ENCODE results near the gene GZF1. TPM values are rescaled to one million over a fixed set of nuclear protein-coding genes. Genes with fewer than 3 reads are reported as not detected.
A peak's percentile ranks its signal among the peaks of the same experiment; 100 is the strongest.

Gene GZF1
- total and polyA plus RNA-seq, 4 donors: 1.6 to 11.0 (median 5.1) TPM

DNA sequence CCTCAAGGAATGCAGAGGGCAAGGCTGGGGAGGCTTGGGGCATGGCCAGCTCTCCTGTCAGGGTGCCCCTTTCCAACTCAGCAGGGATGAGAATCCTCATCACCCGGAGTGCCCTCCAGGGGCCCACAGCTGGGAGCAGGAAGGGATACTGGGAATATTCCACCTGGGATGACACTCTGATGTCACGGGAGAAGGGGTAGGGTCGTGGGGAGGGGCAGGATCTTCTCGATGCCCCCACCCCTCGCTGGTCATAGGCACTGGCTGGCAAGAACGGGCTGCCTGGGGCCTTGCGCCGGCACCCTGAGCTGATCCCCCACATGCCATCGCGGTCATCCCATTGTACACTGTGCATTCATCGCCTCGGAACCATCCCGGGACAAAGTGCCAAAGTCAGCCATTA is 22.0 kb upstream of the GZF1 start:
- DNase-seq (ENCODE audit: low spot score): no peak
- no peak overlapping the region for H3K27ac ChIP-seq (ENCODE audit: low read depth in 1 of 2, low read length in 2 of 2)
- H3K9ac ChIP-seq (ENCODE audit: low read depth in 1 of 2, low read length in 2 of 2): no peak overlapping the region
- H3K4me1 ChIP-seq (ENCODE audit: control insufficient read depth in 4 of 4, insufficient read depth in 4 of 4, low read length in 3 of 4): no peaks in the 10 kb centered on the region
- TF ChIP-seq JUND (IDR thresholded peaks at IDR 0.05) (no peak), RXRA (IDR thresholded peaks at IDR 0.05) (no peak)
- H3K36me3 ChIP-seq (ENCODE audit: control insufficient read depth in 4 of 4, insufficient read depth in 3 of 4, low read depth in 1 of 4, low read length in 3 of 4): no peaks in the 10 kb centered on the region
- 76% methylated on average over 13 of the region's 13 CpGs for WGBS
- H3K27me3 ChIP-seq (ENCODE audit: control insufficient read depth in 4 of 4, insufficient read depth in 4 of 4, low read length in 3 of 4): no peaks in the 10 kb centered on the region
- no peak overlapping the region for H3K4me3 ChIP-seq (ENCODE audit: low read depth in 1 of 3, low read length in 3 of 3)
- H3K9me3 ChIP-seq (ENCODE audit: control insufficient read depth in 4 of 4, low read length in 3 of 4): no peaks in the 10 kb centered on the region

- Histone ChIP-seq H3K27me3 (ENCODE audit: control insufficient read depth in 4 of 4, insufficient read depth in 4 of 4, low read length in 3 of 4) (no peaks in the 10 kb centered on the region), H3K9ac (ENCODE audit: low read depth in 1 of 2, low read length in 2 of 2) (no peak overlapping the region), H3K36me3 (ENCODE audit: control insufficient read depth in 4 of 4, insufficient read depth in 3 of 4, low read depth in 1 of 4, low read length in 3 of 4) (no peaks in the 10 kb centered on the region), H3K4me3 (ENCODE audit: low read depth in 1 of 3, low read length in 3 of 3) (no peak overlapping the region), H3K4me1 (ENCODE audit: control insufficient read depth in 4 of 4, insufficient read depth in 4 of 4, low read length in 3 of 4) (no peaks in the 10 kb centered on the region), H3K27ac (ENCODE audit: low read depth in 1 of 2, low read length in 2 of 2) (no peak overlapping the region), H3K9me3 (ENCODE audit: control insufficient read depth in 4 of 4, low read length in 3 of 4) (no peaks in the 10 kb centered on the region)
- 50% methylated on average over 9 of the region's 9 CpGs for WGBS
- TF ChIP-seq RAD21 (IDR thresholded peaks at IDR 0.05) (peak; percentile 75 to 84), HNF4G (IDR thresholded peaks at IDR 0.05) (no peak)
- TF ChIP-seq, protein P1, sequence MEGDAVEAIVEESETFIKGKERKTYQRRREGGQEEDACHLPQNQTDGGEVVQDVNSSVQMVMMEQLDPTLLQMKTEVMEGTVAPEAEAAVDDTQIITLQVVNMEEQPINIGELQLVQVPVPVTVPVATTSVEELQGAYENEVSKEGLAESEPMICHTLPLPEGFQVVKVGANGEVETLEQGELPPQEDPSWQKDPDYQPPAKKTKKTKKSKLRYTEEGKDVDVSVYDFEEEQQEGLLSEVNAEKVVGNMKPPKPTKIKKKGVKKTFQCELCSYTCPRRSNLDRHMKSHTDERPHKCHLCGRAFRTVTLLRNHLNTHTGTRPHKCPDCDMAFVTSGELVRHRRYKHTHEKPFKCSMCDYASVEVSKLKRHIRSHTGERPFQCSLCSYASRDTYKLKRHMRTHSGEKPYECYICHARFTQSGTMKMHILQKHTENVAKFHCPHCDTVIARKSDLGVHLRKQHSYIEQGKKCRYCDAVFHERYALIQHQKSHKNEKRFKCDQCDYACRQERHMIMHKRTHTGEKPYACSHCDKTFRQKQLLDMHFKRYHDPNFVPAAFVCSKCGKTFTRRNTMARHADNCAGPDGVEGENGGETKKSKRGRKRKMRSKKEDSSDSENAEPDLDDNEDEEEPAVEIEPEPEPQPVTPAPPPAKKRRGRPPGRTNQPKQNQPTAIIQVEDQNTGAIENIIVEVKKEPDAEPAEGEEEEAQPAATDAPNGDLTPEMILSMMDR (IDR thresholded peaks at IDR 0.05; ENCODE audit: low read depth, low read length, missing input control): peak; percentile 45
- no peak for DNase-seq (ENCODE audit: low spot score)
Observed at GRCh38 chr20:23340524-23340923, 21.5 kb upstream of the GZF1 start.

DNA sequence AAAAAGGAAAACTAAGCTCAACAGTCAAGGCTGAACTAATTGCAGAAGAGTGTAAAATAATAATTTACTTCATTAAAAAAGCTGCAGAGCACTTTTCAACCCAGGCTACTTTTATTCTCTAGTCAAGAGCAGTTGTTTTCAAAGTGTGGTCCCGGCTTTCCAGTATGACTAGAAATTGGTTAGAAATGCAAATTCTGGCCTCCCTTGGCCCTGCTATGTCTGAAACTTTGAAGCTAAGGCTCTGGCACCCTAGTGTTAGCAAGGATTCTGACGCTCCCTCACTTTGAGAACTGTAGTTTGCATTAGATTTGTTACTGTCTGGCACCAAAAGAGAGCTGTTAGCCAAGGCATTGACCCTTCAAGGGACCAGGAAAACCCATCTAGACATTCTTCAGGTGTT is 20.9 kb upstream of the GZF1 start:
- Histone ChIP-seq H3K27me3 (ENCODE audit: control insufficient read depth in 4 of 4, insufficient read depth in 4 of 4, low read length in 3 of 4) (no peaks in the 10 kb centered on the region), H3K4me1 (ENCODE audit: control insufficient read depth in 4 of 4, insufficient read depth in 4 of 4, low read length in 3 of 4) (no peaks in the 10 kb centered on the region), H3K27ac (ENCODE audit: low read depth in 1 of 2, low read length in 2 of 2) (no peak overlapping the region), H3K4me3 (ENCODE audit: low read depth in 1 of 3, low read length in 3 of 3) (no peak overlapping the region), H3K9ac (ENCODE audit: low read depth in 1 of 2, low read length in 2 of 2) (no peak overlapping the region), H3K36me3 (ENCODE audit: control insufficient read depth in 4 of 4, insufficient read depth in 3 of 4, low read depth in 1 of 4, low read length in 3 of 4) (no peaks in the 10 kb centered on the region), H3K9me3 (ENCODE audit: control insufficient read depth in 4 of 4, low read length in 3 of 4) (no peaks in the 10 kb centered on the region)
- DNase-seq (ENCODE audit: low spot score): no peak
- no peak for TF ChIP-seq NR2F2 (IDR thresholded peaks at IDR 0.05)
- no peak for TF ChIP-seq FOXA1 (IDR thresholded peaks at IDR 0.05)
- no peak for TF ChIP-seq RXRA (IDR thresholded peaks at IDR 0.05)
- 72% methylated on average over 2 of the region's 2 CpGs for WGBS

- no peak overlapping the region for H3K9ac ChIP-seq (ENCODE audit: low read depth in 1 of 2, low read length in 2 of 2)
- H3K4me1 ChIP-seq (ENCODE audit: control insufficient read depth in 4 of 4, insufficient read depth in 4 of 4, low read length in 3 of 4): no peaks in the 10 kb centered on the region
- 91% methylated on average over 1 of the region's 1 CpG for WGBS
- H3K9me3 ChIP-seq (ENCODE audit: control insufficient read depth in 4 of 4, low read length in 3 of 4): no peaks in the 10 kb centered on the region
- no peak overlapping the region for H3K4me3 ChIP-seq (ENCODE audit: low read depth in 1 of 3, low read length in 3 of 3)
- no peaks in the 10 kb centered on the region for H3K36me3 ChIP-seq (ENCODE audit: control insufficient read depth in 4 of 4, insufficient read depth in 3 of 4, low read depth in 1 of 4, low read length in 3 of 4)
- no peak for DNase-seq (ENCODE audit: low spot score)
- no peak overlapping the region for H3K27ac ChIP-seq (ENCODE audit: low read depth in 1 of 2, low read length in 2 of 2)
- TF ChIP-seq FOXA2 (IDR thresholded peaks at IDR 0.05) (no peak), JUND (IDR thresholded peaks at IDR 0.05) (no peak), NR2F2 (IDR thresholded peaks at IDR 0.05) (no peak), RXRA (IDR thresholded peaks at IDR 0.05) (no peak), EGR1 (IDR thresholded peaks at IDR 0.05; ENCODE audit: low read depth in 2 of 2) (no peak), FOXA1 (IDR thresholded peaks at IDR 0.05) (no peak), RAD21 (IDR thresholded peaks at IDR 0.05) (no peak), ATF3 (IDR thresholded peaks at IDR 0.05) (no peak), SP1 (IDR thresholded peaks at IDR 0.05) (no peak), GABPA (IDR thresholded peaks at IDR 0.05 in 1 of 2, conservative IDR thresholded peaks at IDR 0.05 in 1 of 2) (no peak)
- TF ChIP-seq, protein P2, sequence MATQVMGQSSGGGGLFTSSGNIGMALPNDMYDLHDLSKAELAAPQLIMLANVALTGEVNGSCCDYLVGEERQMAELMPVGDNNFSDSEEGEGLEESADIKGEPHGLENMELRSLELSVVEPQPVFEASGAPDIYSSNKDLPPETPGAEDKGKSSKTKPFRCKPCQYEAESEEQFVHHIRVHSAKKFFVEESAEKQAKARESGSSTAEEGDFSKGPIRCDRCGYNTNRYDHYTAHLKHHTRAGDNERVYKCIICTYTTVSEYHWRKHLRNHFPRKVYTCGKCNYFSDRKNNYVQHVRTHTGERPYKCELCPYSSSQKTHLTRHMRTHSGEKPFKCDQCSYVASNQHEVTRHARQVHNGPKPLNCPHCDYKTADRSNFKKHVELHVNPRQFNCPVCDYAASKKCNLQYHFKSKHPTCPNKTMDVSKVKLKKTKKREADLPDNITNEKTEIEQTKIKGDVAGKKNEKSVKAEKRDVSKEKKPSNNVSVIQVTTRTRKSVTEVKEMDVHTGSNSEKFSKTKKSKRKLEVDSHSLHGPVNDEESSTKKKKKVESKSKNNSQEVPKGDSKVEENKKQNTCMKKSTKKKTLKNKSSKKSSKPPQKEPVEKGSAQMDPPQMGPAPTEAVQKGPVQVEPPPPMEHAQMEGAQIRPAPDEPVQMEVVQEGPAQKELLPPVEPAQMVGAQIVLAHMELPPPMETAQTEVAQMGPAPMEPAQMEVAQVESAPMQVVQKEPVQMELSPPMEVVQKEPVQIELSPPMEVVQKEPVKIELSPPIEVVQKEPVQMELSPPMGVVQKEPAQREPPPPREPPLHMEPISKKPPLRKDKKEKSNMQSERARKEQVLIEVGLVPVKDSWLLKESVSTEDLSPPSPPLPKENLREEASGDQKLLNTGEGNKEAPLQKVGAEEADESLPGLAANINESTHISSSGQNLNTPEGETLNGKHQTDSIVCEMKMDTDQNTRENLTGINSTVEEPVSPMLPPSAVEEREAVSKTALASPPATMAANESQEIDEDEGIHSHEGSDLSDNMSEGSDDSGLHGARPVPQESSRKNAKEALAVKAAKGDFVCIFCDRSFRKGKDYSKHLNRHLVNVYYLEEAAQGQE (IDR thresholded peaks at IDR 0.05): no peak
- no peaks in the 10 kb centered on the region for H3K27me3 ChIP-seq (ENCODE audit: control insufficient read depth in 4 of 4, insufficient read depth in 4 of 4, low read length in 3 of 4)
Observed at GRCh38 chr20:23343590-23343989, 18.4 kb upstream of the GZF1 start.

All from liver (tissue), 9 donors.